Left colon (tissue), 2 donors: ENCODE results near the gene TTC16. TPM values are rescaled to one million over a fixed set of nuclear protein-coding genes. Genes with fewer than 3 reads are reported as not detected.

Experiments used
- ATAC-seq: fragments of 200-7000 bp; cut with Tn5 transposase; one replicate; pipeline ENCODE4 v1.9.1; 2020; ENCODE audit warnings: mild to moderate bottlenecking, moderate library complexity
- DNase-seq, 2 donors: peaks; one replicate each; pipeline ENCODE4 v3.0.0-alpha.2; 2020
- intact Hi-C, 2 donors: fragments of 100-400 bp; cut with DNase I in 1 of 2; cut with micrococcal nuclease in 1 of 2; formaldehyde crosslinking; loops; one replicate each; pipeline versions ENCODE4 v1.11.2 to v1.14.0; 2022; cut with DNase I, micrococcal nuclease
- total RNA-seq, 2 donors: library from RNA; stranded (reverse); fragmentation: NEBNext Ultra II Directional; extraction: Animal tissue kit (Norgen Biotek cat#: 25700); gene quantifications; one replicate each; pipeline ENCODE4 v1.2.1, GENCODE V29; 2021
- donor health status: DM: no; HTN: no; CAD: no.
- donor health status: DM: yes; HTN: yes; CAD: no.

Gene TTC16
- total RNA-seq, 2 donors from 2014 or later = 0.08 TPM; not detected in 1

GRCh38 chr9:127693697-127694096 is 22.2 kb upstream of the TTC16 start:
- DNase-seq (no peak), ATAC-seq (no peak)
- intact Hi-C loops = no loop called here

- ATAC-seq (no peak), DNase-seq (no peak)
- intact Hi-C loops = no loop called here
Measured at GRCh38 chr9:127694890-127695720, 20.8 kb upstream of the TTC16 start.

- no peak for ATAC-seq
- DNase-seq = no peak
- intact Hi-C loops = no loop called here
Measured at GRCh38 chr9:127697575-127697974, 18.3 kb upstream of the TTC16 start.

DNA sequence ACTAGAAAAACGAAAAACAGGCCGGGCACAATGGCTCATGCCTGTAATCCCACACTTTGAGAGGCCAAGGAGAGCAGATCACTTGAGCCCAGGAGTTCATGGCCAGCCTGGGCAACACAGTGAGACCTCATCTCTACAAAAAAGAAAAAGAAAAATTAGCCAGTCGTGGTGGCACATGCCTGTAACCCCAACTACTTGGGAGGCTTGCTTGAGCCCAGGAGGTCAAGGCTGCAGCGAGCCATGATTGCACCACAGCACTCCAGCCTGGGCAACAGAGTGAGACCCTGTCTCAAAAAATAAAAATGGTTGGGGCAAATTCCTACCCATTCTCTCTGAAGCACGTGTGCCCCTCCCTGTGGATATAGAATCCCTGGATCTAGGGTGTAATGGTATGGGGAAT is 17.5 kb upstream of the TTC16 start:
- intact Hi-C loops = no loop called here
- ATAC-seq = no peak
- no peak for DNase-seq

- intact Hi-C loops = no loop called here
- peak; percentile 92 to 96 for DNase-seq
- peak; percentile 100 for ATAC-seq
Measured at GRCh38 chr9:127698985-127699670, 16.8 kb upstream of the TTC16 start.

GRCh38 chr9:127700140-127700539 is 15.7 kb upstream of the TTC16 start:
- intact Hi-C loops = no loop called here

DNA sequence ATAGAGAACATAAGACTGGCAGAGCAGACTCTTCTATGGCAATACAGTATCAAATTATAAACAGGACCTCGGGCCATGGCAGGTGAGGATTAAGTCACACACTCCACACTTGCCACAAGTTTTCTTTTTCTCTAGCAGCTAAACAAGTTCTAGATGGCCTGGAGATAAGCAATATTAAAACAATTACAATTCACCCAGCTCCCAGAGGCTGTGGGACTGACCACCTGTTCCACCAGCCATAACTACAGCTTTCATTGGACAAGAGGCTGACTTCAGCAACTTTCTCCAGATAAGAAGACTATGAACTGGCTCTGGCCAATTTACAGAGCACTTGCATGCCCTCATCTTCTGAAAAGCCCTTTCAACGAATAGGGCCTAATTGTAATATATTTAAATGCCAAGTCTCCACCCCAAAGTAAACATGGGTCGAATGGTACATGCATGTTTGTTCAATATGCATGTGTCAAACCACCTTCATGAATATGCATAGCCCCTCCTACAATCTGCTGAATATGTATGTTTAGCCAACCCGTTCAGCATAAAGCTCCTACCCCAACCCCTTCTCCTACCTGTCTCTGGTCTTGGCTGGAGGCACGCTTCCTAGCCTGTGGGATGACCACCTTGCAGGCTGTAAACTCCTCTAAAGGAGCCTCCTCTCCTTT is 15.2 kb upstream of the TTC16 start:
- intact Hi-C loops = no loop called here
- ATAC-seq (no peak), DNase-seq (no peak)

More at GRCh38 chr9:127700140-127700539, 15.7 kb upstream of the TTC16 start:
- DNase-seq = no peak
- ATAC-seq = no peak

DNA sequence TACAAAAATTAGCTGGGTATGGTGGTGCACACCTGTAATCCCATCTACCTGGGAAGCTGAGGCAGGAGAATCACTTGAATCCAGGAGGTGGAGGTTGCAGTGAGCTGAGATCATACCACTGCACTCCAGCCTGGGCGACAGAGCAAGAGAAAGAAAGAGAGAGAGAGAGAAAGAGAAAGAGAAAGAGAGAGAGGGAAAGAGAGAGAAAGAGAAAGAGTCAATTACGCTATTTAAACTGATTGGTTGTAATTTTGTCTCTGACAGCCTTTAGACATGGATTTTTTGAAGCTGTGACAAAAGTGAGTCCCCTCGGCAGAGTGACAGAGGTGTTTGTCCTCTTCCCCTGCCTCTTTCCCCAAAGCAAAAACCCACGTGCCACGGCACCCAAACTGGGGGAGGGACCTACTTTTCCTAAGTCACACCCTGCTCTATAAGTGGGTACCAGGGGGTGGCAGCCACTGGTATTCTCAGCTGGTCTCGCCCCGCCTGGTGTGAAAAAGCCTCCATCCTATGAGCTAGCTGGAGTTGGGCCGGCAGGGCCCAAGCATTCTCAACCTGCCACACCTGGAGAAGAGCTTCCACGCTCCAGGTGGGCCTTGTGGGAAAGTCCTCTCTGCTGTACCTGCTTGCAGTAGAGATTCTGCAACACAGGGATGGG is 12.5 kb upstream of the TTC16 start:
- ATAC-seq (no peak), DNase-seq (no peak)
- intact Hi-C loops = no loop called here

DNA sequence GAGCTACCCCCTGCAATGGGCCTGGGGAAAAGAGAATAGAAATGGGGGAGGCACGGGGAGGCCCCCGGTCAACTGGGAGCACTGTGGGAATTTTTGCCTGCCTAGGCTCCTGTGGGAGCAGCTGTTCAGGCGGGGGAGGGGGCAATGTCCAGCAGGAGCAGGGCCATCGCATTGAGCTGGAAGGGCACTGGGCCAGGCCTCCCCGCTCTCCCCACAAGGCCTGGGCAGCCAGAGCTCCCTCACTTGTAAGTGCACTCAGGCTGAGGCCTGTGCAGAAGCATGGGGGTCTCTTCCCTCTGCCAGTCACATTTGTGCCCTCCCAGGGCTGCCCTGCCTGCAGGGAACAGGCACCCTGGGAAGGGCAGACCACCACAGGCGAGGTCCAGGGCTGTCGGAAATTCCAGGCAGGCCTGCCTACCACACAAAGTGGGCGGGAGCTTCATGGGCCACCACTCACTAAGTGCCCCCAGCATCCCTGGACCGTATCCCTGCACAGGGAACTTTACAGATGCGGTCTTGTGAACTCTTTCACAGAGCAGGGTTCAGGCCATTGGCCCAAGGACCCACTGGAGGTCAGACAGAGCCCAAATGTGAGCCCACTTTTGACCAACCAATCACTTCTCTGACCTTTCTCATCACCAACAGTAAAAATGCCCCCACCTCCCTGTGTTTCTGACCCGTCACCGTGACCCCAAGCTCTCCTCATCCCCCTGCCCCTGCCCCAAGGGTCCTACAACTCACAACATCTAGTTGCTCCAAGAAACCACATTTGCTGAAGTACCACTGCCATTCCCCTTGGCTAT is 10.1 kb upstream of the TTC16 start:
- no peak for ATAC-seq
- DNase-seq = no peak
- intact Hi-C loops = no loop called here

- ATAC-seq = peak; percentile 81
- intact Hi-C loops = no loop called here
Measured at GRCh38 chr9:127706836-127707241, 9.0 kb upstream of the TTC16 start, which contains the start of gene CFAP157. Gene CFAP157 (plus strand): TSS chr9:127706988. CDS start chr9:127707032, 44 bp downstream.

GRCh38 chr9:127707766-127708165 is 8.1 kb upstream of the TTC16 start:
- peak; percentile 81 for ATAC-seq
- intact Hi-C loops = no loop called here
- no peak for DNase-seq

More at GRCh38 chr9:127706836-127707241, 9.0 kb upstream of the TTC16 start, which contains the start of gene CFAP157:
- DNase-seq = no peak

DNA sequence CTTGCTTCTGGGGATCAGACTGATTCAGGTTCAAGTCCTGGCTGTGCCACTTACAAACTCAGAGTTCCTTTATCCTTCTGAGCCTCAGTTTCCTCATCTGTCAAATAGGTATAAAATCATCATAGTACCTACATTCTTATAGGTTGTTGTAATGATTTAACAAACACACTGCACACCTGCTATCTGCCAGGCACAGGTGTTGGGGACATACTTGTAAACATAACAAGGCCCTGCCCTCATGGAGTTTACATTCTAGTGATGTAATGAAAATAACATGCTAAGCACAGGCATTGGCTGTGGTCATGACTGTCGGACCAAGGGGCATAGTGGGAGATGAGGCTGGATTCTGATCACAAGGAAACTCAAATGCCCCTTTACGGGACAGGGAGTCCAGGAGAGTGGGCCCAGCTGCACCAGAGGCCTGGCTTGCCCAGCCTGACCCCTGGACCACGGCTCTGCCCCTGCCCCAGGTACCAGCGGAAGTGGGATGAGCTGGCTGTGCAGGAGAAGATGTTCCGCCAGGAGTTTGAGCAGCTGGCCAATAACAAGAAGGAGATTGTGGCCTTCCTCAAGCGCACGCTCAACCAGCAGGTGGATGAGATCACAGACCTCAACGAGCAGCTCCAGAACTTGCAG is 6.8 kb upstream of the TTC16 start:
- no peak for DNase-seq
- ATAC-seq = no peak
- intact Hi-C loops = no loop called here

- no peak for DNase-seq
Measured at GRCh38 chr9:127710204-127710783, 5.6 kb upstream of the TTC16 start.

DNA sequence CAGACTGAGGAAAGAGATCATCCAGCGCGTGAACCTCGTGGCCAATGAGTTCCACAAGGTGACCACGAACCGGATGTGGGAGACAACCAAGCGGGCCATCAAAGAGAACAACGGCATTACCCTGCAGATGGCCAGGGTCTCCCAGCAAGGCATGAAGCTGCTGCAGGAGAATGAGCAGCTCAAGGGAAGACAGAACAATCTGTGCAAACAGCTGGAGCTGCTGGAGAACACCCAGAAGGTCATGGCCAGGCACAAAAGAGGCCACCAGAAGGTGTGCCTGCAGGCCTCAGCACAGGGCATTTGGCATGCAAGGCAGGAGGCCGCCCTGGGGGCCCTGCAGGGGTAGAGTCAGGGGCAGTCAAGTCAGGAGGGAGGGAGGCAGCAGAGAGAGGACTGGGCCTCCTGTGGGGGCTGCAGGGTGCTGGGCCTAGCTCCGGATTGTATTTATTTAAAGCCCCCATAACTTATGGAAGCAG is 4.6 kb upstream of the TTC16 start:
- DNase-seq (no peak), ATAC-seq (no peak)
- intact Hi-C loops = no loop called here

More at GRCh38 chr9:127710204-127710783, 5.6 kb upstream of the TTC16 start:
- intact Hi-C loops = no loop called here
- ATAC-seq = no peak

GRCh38 chr9:127711831-127712274 is 4.0 kb upstream of the TTC16 start:
- intact Hi-C loops = no loop called here
- ATAC-seq = no peak
- peak in 1 of 2 donors; percentile 15 for DNase-seq

- peak in 1 of 2 donors; percentile 20 for DNase-seq
- intact Hi-C loops = no loop called here
- ATAC-seq = no peak
Measured at GRCh38 chr9:127712371-127712770, 3.5 kb upstream of the TTC16 start.

DNA sequence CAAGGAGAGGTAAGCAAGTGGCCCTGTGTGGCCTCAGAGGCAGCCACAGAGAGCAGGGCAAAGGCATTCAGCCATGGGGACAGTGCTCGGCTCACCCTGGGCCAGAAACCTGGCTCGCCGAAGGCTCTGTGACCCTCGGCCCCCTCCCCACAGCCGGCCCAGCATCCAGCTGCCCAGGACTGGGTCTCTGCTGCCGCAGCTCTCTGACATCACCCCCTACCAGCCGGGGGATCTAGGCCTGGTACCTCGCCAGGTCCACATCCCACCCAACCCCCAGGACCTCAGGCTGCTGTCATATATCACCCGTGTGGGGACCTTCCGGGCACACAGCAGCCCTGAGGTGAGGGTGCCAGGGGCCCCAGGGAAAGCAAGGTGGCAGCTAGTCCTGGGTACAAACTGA is 3.0 kb upstream of the TTC16 start:
- no peak for ATAC-seq
- DNase-seq = peak in 1 of 2 donors; percentile 21
- intact Hi-C loops = no loop called here
